Ascending aorta (tissue), 2 donors: ENCODE data around the gene ITGB5. TPM values are rescaled to one million over a fixed set of nuclear protein-coding genes. Genes with fewer than 3 reads are reported as not detected.

Experiments used
- DNase-seq, 2 donors: peaks; one replicate each; pipeline ENCODE4 v3.0.0-alpha.2; 2019; ENCODE audit warnings: low spot score in 2 of 2
- H3K27ac ChIP-seq, 2 donors: fragments of 200-600 bp; sonication (generic); one replicate each; pipeline ENCODE4 v1.5.1; 2016 to 2017; ENCODE audit warnings: mild to moderate bottlenecking in 1 of 2
- H3K27me3 ChIP-seq: fragments of 200-600 bp; sonication (generic); one replicate; pipeline ENCODE4 v1.5.1; 2017
- H3K36me3 ChIP-seq, 2 donors: fragments of 200-600 bp; sonication (generic); one replicate each; pipeline ENCODE4 v1.5.1; 2016
- H3K4me1 ChIP-seq, 2 donors: fragments of 200-600 bp; sonication (generic); one replicate each; pipeline ENCODE4 v1.5.1; 2016 to 2017; ENCODE audit warnings: mild to moderate bottlenecking in 1 of 2
- H3K4me3 ChIP-seq, 2 donors: fragments of 200-600 bp; sonication (generic); one replicate each; pipeline ENCODE4 v1.5.1; 2016 to 2017; ENCODE audit warnings: mild to moderate bottlenecking in 1 of 2
- H3K9me3 ChIP-seq, 2 donors: fragments of 200-600 bp; sonication (generic); one replicate each; pipeline ENCODE4 v1.5.1; 2016
- intact Hi-C: fragments of 100-400 bp; cut with DNase I; formaldehyde crosslinking; loops from one replicate; pipeline ENCODE4 v1.15.1; 2023
- total RNA-seq: library from RNA; depleted of rRNA; stranded (reverse); fragments of >200 nt; gene quantifications from one replicate; pipeline ENCODE4 v1.1.0, GENCODE V29; 2016
- TF ChIP-seq, protein P1 (sequence below), 3 experiments: fragments of 200-600 bp in 2 of 3; fragments of 450-650 bp in 1 of 3; sonication (generic) in 2 of 3; IDR thresholded peaks; one replicate each; pipeline ENCODE4 v1.5.1; 2016 to 2019; ENCODE audit warnings: antibody characterized with exemption in 3 of 3, mild to moderate bottlenecking in 1 of 3, moderate library complexity in 1 of 3

Gene ITGB5
- total RNA-seq, 1 donor from 2014 or later = 595 TPM

DNA sequence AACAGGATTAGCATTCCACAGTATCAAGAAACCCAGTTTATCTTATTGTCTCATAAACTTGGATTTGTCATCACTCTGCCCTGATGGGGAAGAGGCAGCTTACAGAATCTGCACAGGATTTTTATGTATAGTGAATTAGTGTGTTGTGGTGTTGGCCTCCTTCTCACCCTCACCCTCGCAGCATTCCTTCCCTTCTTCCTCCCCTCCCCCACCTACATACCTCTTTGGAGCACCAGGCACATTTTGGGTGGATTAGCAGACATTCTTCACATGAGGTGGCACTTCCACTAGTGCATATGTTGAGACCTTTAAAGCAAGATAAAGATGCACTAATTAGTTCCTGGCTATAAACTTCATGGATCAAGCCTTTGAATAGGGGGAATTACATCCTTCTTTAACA is 13.9 kb downstream of the ITGB5 start:
- Histone ChIP-seq H3K9me3 (no peaks in the 10 kb centered on the region), H3K4me3 (no peak overlapping the region), H3K27ac (peak overlapping the region in 1 of 2 donors; percentile 36), H3K36me3 (peaks cover 13 to 27% of the 10 kb centered on the region in 2 donors), H3K27me3 (no peaks in the 10 kb centered on the region), H3K4me1 (peaks cover 12 to 42% of the 10 kb centered on the region in 2 donors)
- TF ChIP-seq, protein P1, sequence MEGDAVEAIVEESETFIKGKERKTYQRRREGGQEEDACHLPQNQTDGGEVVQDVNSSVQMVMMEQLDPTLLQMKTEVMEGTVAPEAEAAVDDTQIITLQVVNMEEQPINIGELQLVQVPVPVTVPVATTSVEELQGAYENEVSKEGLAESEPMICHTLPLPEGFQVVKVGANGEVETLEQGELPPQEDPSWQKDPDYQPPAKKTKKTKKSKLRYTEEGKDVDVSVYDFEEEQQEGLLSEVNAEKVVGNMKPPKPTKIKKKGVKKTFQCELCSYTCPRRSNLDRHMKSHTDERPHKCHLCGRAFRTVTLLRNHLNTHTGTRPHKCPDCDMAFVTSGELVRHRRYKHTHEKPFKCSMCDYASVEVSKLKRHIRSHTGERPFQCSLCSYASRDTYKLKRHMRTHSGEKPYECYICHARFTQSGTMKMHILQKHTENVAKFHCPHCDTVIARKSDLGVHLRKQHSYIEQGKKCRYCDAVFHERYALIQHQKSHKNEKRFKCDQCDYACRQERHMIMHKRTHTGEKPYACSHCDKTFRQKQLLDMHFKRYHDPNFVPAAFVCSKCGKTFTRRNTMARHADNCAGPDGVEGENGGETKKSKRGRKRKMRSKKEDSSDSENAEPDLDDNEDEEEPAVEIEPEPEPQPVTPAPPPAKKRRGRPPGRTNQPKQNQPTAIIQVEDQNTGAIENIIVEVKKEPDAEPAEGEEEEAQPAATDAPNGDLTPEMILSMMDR (IDR thresholded peaks at IDR 0.05) = no peak
- intact Hi-C loops = no loop called here
- DNase-seq = peak in 1 of 2 donors; percentile 22

DNA sequence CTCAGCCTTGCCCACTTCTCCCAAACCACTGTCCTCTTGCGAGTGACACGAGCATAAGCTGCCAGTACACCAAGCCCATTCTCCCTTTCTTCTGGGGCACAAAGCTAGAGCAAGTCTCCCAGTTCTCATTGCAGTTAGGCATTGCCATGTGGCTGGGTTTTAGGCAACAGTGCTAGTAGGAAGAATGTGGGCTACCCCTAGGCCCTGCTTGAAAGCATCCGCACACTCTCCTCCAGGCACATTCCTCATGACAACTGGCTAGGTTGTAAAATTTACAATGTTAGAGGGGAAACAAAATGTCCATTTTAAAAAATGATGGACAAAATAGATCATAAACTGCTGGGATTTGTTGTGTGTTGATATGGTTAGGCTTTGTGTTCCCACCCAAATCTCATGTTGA is 19.7 kb downstream of the ITGB5 start:
- peak in 1 of 2 donors; percentile 25 for DNase-seq
- Histone ChIP-seq H3K9me3 (no peaks in the 10 kb centered on the region), H3K36me3 (peaks cover 13 to 23% of the 10 kb centered on the region in 2 donors), H3K27me3 (no peaks in the 10 kb centered on the region), H3K27ac (peak overlapping the region in 1 of 2 donors; percentile 25), H3K4me1 (peaks cover 0 to 26% of the 10 kb centered on the region in 2 donors), H3K4me3 (no peak overlapping the region)
- TF ChIP-seq, protein P1 (IDR thresholded peaks at IDR 0.05) = no peak
- intact Hi-C loops = no loop called here

DNA sequence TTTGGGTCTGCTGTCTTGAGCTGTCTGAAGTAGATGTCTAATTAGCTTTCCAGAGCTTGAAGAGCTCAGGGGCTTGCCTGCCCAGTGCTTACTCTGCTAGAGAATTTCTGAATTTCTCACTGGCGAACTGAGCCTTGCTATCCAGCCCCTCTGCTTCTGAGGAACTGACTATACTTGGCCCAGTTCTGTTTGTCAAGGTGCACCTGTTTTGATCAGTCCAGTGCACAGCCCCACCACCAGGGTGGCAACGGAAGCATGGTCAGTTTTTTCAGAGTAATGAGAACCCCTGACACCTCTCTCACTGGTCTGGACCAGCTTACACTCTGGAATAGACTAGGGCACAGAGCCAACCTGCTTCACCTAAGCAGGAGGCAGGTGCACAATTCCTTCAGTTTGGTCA is 25.2 kb downstream of the ITGB5 start:
- no peaks in the 10 kb centered on the region for H3K9me3 ChIP-seq
- TF ChIP-seq, protein P1 (IDR thresholded peaks at IDR 0.05) = no peak
- H3K27ac ChIP-seq = peak overlapping the region; percentile 71 to 80
- peak in 1 of 2 donors; percentile 50 for DNase-seq
- H3K4me3 ChIP-seq = no peak overlapping the region
- H3K36me3 ChIP-seq = peaks cover 0 to 8% of the 10 kb centered on the region in 2 donors
- no peaks in the 10 kb centered on the region for H3K27me3 ChIP-seq
- peaks cover 9 to 62% of the 10 kb centered on the region in 2 donors for H3K4me1 ChIP-seq
- intact Hi-C loops = no loop called here

DNA sequence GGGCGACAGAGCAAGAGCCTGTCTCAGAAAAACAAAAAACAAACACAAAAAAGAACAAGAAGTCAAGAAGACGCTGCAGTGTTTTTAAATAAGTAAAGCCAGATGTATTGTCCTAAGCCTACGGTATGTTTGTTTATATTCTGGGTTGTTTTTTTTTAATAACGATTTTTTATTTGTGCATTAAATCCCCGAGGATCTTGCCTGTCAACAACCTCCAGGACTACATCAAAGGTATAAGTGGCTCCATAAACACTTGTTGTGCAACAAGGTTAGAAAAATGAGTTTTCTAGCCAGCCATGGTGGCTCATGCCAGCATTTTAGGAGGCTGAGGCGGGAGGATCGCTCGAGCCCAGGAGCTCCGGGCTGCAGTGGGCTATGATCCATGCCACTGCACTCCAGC is 26.1 kb downstream of the ITGB5 start:
- DNase-seq = peak in 1 of 2 donors; percentile 60
- H3K4me1 ChIP-seq = peaks cover 9 to 59% of the 10 kb centered on the region in 2 donors

DNA sequence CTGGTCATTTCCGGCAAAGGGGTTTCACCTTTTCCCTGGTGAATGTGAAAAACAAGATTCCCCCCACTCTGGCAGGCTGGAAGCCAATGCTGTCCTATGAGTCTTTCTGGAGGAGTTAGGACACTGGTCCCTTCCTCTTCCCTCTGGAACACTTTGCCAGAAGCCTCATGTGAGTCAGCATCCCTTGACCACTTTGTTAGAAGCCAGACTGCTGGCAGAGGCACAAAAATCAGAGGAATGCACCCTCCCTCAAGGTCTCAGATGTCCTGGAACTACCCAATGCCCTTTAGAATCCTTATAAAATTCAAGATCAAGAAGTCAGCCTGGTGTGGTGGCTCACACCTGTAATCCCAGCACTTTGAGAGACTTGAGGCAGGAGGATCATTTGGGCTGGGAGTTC is 26.6 kb downstream of the ITGB5 start:
- peaks cover 9 to 57% of the 10 kb centered on the region in 2 donors for H3K4me1 ChIP-seq
- TF ChIP-seq, protein P1 (IDR thresholded peaks at IDR 0.05) = no peak
- no peak overlapping the region for H3K4me3 ChIP-seq
- no peaks in the 10 kb centered on the region for H3K9me3 ChIP-seq
- H3K36me3 ChIP-seq = peaks cover 0 to 14% of the 10 kb centered on the region in 2 donors
- peak overlapping the region; percentile 71 to 80 for H3K27ac ChIP-seq
- H3K27me3 ChIP-seq = no peaks in the 10 kb centered on the region
- intact Hi-C loops = loop anchor here (1.0 kb wide), 1 partner anchor 19 kb away; no protein-coding TSS in a partner anchor
- DNase-seq = peak; percentile 30 to 95

More for the DNA sequence above, 26.1 kb downstream of the ITGB5 start:
- TF ChIP-seq, protein P1 (IDR thresholded peaks at IDR 0.05) = no peak
- Histone ChIP-seq H3K36me3 (peaks cover 0 to 11% of the 10 kb centered on the region in 2 donors), H3K4me3 (no peak overlapping the region), H3K9me3 (no peaks in the 10 kb centered on the region), H3K27ac (peak overlapping the region; percentile 71 to 80), H3K27me3 (no peaks in the 10 kb centered on the region)
- intact Hi-C loops = no loop called here
